HG03571 (cell line): ENCODE measurements around the gene IRAK1.

ENCODE experiments used
- ATAC-seq: cut with Tn5 transposase; IDR thresholded peaks from one replicate; pipeline ENCODE4 v1.9.1; 2021; ENCODE audit not compliant: unreplicated experiment

The IRAK1 gene

GRCh38 chrX:154043003-154043763 lies 23.5 kb upstream of the IRAK1 start:
- ATAC-seq: no peak

DNA sequence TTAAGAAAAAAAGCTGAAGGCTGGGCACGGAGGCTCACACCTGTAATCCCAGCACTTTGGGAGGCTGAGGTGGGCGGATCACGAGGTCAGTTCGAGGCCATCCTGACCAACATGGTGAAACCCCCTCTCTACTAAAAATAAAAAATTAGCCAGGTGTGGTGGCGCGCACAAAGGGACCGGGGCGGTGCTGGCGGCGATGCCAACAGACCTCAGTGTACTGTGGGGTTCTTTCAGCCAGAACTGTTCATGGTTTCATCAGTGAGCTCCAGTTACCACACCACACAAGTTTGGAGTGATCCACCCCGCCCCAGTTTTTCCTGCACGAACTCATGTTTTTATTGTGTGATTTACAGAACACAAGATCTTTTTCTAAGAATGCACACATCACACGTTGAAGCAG lies 21.2 kb upstream of the IRAK1 start:
- ATAC-seq: no peak

GRCh38 chrX:154040307-154040756 lies 20.6 kb upstream of the IRAK1 start:
- ATAC-seq: no peak

GRCh38 chrX:154039577-154039976 lies 19.9 kb upstream of the IRAK1 start:
- ATAC-seq: no peak

- ATAC-seq: no peak
Observed at GRCh38 chrX:154038656-154039055, 19.0 kb upstream of the IRAK1 start.

GRCh38 chrX:154037754-154038153 lies 18.1 kb upstream of the IRAK1 start:
- no peak for ATAC-seq

GRCh38 chrX:154036513-154036912 lies 16.8 kb upstream of the IRAK1 start:
- ATAC-seq: no peak

DNA sequence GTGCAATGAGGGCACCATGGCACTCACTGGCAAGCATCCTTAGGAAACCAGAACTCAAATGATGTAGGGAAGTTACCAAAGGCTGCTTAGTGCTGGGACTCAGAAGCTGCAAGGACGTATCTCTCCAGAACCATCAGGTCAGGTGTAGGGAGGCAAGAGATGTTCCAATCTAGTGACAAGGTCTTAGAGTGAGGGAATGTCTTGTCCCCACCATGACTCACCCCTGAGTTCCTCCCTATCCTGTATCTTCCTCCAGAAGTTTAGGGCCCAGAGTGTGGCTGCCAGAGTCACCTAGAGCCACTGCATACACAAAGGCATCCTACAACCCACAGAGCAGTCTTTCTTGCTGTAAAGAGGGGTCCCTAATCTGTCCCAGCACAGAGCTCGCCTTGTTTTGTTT lies 14.1 kb upstream of the IRAK1 start:
- ATAC-seq: no peak

GRCh38 chrX:154032653-154033052 lies 13.0 kb upstream of the IRAK1 start:
- ATAC-seq: no peak

DNA sequence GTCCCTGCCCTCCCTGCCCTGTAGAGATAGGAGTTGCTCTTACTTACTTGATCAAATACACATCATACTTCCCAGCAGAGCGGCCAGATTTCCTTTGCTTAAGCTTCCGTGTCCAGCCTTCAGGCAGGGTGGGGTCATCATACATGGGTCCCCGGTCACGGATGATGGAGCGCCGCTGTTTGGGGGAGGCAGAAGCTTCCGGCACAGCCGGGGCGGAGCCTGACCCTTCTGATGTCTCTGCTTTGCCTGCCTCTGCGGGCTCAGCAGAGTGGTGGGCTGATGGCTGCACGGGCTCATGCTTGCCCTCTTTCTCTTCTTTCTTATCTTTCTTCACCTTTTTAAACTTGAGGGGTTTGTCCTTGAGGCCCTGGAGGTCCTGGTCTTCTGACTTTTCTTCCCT lies 12.5 kb upstream of the IRAK1 start:
- ATAC-seq: no peak

DNA sequence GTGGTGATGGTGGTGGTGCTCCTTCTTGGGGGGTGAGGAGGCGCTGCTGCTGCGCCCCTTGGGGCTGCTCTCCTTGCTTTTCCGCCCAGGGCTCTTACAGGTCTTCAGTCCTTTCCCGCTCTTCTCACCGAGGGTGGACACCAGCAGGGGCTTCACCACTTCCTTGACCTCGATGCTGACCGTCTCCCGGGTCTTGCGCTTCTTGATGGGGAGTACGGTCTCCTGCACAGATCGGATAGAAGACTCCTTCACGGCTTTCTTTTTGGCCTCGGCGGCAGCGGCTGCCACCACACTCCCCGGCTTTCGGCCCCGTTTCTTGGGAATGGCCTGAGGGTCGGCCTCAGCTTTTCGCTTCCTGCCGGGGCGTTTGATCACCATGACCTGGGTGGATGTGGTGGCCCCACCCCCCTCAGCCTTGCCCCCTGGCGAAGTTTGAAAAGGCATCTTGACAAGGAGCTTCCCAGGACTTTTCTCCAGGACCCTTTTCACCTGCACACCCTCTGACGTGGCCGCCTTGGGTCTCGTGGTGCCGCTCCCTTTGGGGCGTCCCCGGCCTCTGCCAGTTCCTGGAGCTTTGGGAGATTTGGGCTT lies 11.1 kb upstream of the IRAK1 start:
- no peak for ATAC-seq

- no peak for ATAC-seq
Observed at GRCh38 chrX:154030266-154030665, 10.6 kb upstream of the IRAK1 start.

- ATAC-seq: no peak
Observed at GRCh38 chrX:154029439-154029838, 9.7 kb upstream of the IRAK1 start.

GRCh38 chrX:154028502-154029184 lies 8.9 kb upstream of the IRAK1 start:
- ATAC-seq: no peak

GRCh38 chrX:154027986-154028385 lies 8.3 kb upstream of the IRAK1 start:
- no peak for ATAC-seq

- no peak for ATAC-seq
Observed at GRCh38 chrX:154027022-154027402, 7.3 kb upstream of the IRAK1 start.

DNA sequence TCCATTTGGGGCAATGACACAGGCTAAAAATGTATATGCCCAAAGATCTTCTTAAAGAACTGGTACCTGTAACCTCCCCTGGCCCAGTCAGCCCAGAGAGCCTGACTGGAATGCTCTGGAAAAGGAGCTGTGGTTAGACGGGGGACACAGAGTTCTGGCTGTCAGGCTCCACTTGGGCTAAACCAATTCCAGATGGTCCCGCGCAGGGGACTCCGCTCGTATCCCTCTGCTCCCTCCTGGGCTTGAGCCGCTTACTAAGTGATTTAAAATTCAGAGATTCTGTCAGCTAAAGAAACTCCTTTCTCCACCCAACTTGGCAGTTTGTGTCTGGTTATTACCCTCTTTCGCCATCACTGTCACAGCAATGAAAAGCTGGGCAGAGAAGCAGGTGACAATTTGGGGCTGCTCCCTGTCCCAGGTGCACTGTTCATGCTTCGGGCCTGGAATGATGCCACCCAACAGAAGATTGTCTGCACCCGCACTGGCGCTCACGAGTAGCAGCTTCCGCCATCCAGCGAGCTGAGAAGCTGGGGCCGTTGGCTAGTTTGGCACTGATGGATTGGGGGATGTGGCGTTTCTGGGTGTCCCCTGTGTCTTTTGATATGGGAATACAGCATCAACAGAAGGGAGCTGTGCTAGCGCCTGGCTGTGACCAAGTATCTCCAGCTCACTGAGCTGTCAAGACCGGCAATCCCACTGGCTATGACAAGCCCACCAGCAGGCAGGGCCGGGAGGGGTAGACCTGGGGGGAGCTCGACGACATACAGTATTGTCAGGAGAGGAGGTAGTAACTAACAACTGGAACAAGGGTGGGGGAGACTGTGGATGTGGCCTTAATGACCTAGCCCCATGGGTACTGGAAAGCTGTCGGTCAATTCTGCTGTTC lies 6.7 kb upstream of the IRAK1 start:
- no peak for ATAC-seq

- no peak for ATAC-seq
Observed at GRCh38 chrX:154025230-154025629, 5.5 kb upstream of the IRAK1 start.

DNA sequence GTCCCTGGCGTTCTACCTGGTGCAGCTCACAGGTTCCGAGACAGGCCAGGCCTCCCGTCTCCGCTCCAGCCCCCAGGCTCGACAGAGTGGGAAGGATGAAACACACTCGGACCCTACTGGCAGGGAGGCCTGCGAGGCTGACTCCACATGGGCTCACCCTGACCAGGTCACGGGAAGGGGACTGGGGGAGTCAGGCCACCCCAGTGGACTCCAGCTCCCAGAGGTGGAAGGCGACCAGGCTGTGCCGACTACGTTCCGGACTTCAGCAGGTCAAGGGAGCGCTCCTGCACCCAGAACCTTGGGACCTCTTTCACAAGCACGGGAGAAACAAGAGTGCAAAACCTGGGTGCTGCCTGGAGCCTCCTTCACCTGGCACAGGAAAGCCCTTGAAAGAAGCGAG lies 4.6 kb upstream of the IRAK1 start:
- no peak for ATAC-seq

DNA sequence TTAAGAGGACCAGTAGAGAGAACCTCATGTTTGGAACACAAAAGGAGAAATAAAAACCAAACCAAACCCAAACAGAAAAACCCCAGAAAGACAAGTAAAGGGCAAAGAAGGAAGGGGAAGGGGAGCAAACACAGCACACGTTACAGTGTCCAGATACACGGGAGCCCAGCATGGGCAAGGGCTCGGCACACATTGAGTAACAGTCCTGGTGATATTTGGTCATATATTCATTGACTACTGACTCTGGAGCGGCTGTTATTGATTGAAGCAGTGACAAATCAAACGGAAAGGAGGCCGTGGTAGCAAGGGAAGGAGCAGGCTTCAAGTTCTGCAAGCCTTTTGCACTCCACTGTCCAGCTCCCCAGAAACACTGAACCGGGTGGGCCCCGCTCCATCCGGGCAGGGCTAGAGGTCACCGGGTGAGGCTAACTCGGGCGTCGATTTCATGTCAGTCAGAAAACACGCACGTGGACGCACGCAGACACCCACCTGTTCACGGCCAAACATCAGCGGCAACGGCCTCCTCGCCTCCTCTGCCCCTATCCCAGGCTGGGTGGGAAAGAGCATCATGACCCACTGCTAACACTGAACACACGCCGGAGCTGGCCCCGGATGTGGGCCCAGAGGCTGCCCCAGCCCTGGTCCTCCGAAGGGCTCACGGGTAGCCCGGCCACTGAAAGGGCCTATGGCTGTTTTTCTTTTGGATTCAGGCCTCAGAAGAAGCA lies 3.7 kb upstream of the IRAK1 start:
- no peak for ATAC-seq

- no peak for ATAC-seq
Observed at GRCh38 chrX:154022108-154022507, 2.4 kb upstream of the IRAK1 start.
